H1 (cell line): Measurements from ENCODE around the gene LMX1A. TPM values are rescaled to one million over a fixed set of nuclear protein-coding genes. Genes with fewer than 3 reads are reported as not detected.

Source experiments
- CBX5 ChIP-seq: fragments of 300-800, 300-1000 bp; sonication (generic); IDR thresholded peaks from 2 replicates; pipeline ENCODE4 v1.7.1; 2016; ENCODE audit warnings: antibody characterized with exemption, low read length, low read depth
- CHD2 ChIP-seq: IDR thresholded peaks from 2 replicates; pipeline ENCODE4 v1.6.1; 2012; ENCODE audit warnings: low read length, improper control_type of control experiment
- CREB1 ChIP-seq: IDR thresholded peaks from 2 replicates; pipeline ENCODE4 v1.6.1; 2012; ENCODE audit warnings: inconsistent platforms
- CTCF ChIP-seq, 3 experiments: IDR thresholded peaks; 1 replicate in 2 of 3; 2 replicates in 1 of 3; pipeline versions ENCODE4 v1.5.1 to v1.6.1; 2011; ENCODE audit warnings: low read length in 3 of 3, mild to moderate bottlenecking in 3 of 3, inconsistent platforms in 2 of 3, low read depth in 1 of 3, moderate library complexity in 1 of 3; ENCODE audit not compliant: insufficient read depth in 1 of 3; ENCODE audit errors: control extremely low read depth in 1 of 3
- E2F6 ChIP-seq: IDR thresholded peaks from 2 replicates; pipeline ENCODE4 v1.6.1; 2012; ENCODE audit warnings: inconsistent platforms
- MAX ChIP-seq: IDR thresholded peaks from 2 replicates; pipeline ENCODE4 v1.6.1; 2012; ENCODE audit warnings: inconsistent platforms
- SIX5 ChIP-seq: IDR thresholded peaks from 2 replicates; pipeline ENCODE4 v1.6.1; 2011; ENCODE audit warnings: mild to moderate bottlenecking, low read depth, low read length
- TCF12 ChIP-seq: IDR thresholded peaks from 2 replicates; pipeline ENCODE4 v1.6.1; 2011; ENCODE audit warnings: low read depth, mild to moderate bottlenecking, low read length
- polyA plus RNA-seq, 7 experiments: library from polyadenylated mRNA; depleted of rRNA in 3 of 7; stranded (reverse) in 5 of 7; unstranded in 2 of 7; fragments of >200 nt in 5 of 7; fragments of 200-250 nt in 2 of 7; gene quantifications; 1 replicate in 5 of 7; 2 replicates in 1 of 7; 4 replicates in 1 of 7; pipeline versions ENCODE4 v1.2.1 to v1.2.3, GENCODE V29; 2011 to 2013; ENCODE audit warnings: missing spikeins in 2 of 7, mixed read lengths in 2 of 7
- total RNA-seq: library from RNA; stranded (reverse); fragmentation: NEBNext Ultra II Directional; extraction: Animal tissue kit (Norgen Biotek cat#: 25700); gene quantifications from 2 replicates; pipeline ENCODE4 v1.2.1, GENCODE V29; 2021

LMX1A gene
- total and polyA plus RNA-seq, 2 of the 8 experiments (the other 6 are each of a cell fraction or from before 2014, with no cell fraction given) = not detected

DNA sequence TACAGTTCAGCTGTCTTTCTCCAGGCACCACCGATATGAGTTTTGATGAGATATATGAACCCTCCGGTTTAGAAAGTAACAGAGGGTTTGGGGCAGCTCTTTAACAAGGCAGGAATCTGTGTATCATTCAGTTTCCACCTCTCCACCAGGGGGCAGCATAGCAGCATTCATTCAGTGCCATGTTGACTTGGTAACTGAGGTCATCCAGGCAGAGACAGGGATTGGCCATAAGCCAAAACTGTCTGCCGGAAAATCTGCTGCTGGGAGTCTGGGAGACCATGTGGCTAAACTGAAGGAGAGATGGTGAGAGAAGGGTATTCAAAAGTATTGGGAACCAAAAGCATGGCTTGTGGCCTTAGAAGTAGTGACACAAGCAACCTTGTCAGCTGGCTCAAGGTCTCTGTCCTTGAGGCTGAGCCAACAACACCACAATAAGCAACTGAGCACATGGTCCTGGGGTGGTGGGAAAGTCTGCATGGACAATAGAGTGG is 98.5 kb downstream of the LMX1A start (continued):
- TF ChIP-seq SIX5 = no peak
- peak; percentile 47 to 91 (median 88) for TF ChIP-seq CTCF (IDR thresholded peaks at IDR 0.05; ENCODE audit: control extremely low read depth in 1 of 3, insufficient read depth in 1 of 3, low read depth in 1 of 3, low read length in 3 of 3)
- TF ChIP-seq CREB1 = peak; percentile 54; the same call in 1 of the 2 replicates
- no peak for TF ChIP-seq TCF12
- no peak for TF ChIP-seq CBX5
- TF ChIP-seq MAX = peak; percentile 83
- peak; percentile 93; the same call in 1 of the 2 replicates for TF ChIP-seq E2F6
- TF ChIP-seq CHD2 = no peak
